NCI-H510A (cell line): ENCODE results near the gene OPTC.
A peak's percentile ranks its signal among the peaks of the same experiment; 100 is the strongest.

Source experiments
- DNase-seq: peaks from one replicate; lab custom pipeline; 2025; lab: John Stamatoyannopoulos, UW

The OPTC gene

GRCh38 chr1:203491664-203492063 is 2.3 kb upstream of the OPTC start:
- DNase-seq = no peak

DNA sequence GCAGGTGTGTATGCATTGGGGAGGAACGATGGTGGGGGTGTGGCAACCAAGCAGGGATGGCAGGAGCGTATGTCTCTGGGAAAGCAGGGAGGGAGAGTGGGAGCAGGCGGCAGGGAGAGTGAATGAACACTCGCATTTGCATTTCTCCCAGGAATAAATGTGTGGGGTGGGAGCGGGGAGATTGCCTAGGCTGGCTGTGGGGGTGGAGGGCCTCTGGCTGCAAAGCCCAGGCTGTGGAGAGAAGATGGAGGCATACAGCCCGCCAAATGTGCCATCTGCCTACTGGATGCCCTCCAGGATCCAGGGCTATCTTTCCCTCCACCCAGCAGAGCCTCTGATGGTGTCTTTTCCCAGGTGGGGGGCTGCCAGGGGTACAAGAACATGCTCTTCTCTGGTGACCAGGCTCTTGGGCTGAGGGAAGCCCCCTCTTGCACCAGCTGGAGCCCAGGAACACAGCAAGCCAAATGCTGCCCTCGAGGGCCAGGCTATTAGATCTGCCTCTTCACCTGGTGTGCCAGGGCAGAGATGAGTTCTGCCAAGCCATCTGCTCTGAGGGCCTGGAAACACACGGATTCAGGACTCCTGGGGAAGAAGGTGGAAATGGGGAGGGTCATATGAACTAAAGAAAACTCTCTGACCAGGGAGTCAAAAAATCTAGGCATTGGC is 1.7 kb upstream of the OPTC start:
- DNase-seq = no peak

DNA sequence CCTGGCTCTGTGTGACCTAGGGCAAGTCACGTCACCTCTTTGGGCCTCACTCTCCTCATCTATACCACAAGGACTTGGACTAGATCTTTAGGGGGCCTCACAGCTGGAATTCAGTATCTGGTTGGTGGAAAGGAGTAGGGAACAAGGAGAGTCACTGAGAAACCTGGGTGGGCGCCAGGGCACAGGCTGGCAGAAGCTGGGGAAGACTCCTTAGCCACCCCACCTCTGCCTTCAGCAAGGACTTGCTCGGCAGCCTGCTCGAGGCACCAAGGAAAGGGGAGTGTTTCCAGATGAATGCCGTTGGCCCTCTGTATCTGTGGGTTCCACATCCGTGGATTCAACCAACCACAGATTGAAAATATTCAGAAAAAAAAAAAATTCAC is 1.2 kb upstream of the OPTC start:
- no peak for DNase-seq

- no peak for DNase-seq
Observed at GRCh38 chr1:203495845-203496244, 1.9 kb downstream of the OPTC start.

DNA sequence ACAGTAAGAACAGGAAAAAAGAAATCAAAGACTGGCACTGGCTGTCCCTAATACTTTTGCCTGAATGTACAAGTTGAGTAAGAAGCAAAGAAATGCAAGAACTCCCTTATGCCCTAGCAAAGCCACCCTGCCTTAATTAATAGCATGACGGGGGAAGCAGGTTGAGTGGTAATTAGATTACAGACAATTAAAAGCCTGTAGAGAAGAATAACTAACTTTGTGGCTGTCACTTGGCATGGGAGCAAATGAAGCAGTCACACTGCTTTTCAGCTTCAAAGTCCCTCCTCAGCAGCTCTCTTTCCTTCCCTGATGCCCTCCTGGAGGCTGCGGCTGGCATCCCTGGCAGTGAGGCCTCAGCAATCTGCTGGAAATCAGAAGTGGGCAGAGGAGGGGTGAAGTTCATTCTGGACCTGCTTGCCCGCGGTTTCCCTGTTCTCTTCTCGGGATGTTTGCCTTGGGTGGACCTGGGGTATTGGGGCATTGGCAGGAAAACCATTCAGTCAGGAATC is 3.4 kb downstream of the OPTC start:
- DNase-seq = no peak

- DNase-seq = no peak
Observed at GRCh38 chr1:203499643-203500278, 5.8 kb downstream of the OPTC start.

- DNase-seq = no peak
Observed at GRCh38 chr1:203500279-203500678, 6.3 kb downstream of the OPTC start.

DNA sequence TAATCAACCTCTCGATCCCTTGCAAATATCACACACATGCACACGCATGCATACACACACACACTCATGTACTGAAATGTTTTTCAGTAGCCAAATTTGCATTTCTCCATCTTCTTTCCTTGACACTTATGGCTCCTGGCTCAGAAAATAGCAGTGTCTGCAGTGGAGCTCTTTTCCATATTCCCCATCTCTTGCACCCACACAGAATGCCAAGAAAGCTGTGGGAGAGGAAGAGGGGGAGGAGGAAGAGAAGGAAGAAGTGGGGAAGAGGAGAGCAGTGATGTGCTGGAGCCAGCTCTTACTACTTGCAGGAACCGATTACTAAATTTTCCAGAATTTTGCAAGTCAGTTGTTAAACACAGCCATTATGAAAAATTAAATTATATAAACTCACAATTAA is 9.9 kb downstream of the OPTC start:
- DNase-seq = no peak

GRCh38 chr1:203504400-203505250 is 10.7 kb downstream of the OPTC start:
- DNase-seq = peak; percentile 52

- no peak for DNase-seq
Observed at GRCh38 chr1:203505526-203506204, 11.7 kb downstream of the OPTC start.

DNA sequence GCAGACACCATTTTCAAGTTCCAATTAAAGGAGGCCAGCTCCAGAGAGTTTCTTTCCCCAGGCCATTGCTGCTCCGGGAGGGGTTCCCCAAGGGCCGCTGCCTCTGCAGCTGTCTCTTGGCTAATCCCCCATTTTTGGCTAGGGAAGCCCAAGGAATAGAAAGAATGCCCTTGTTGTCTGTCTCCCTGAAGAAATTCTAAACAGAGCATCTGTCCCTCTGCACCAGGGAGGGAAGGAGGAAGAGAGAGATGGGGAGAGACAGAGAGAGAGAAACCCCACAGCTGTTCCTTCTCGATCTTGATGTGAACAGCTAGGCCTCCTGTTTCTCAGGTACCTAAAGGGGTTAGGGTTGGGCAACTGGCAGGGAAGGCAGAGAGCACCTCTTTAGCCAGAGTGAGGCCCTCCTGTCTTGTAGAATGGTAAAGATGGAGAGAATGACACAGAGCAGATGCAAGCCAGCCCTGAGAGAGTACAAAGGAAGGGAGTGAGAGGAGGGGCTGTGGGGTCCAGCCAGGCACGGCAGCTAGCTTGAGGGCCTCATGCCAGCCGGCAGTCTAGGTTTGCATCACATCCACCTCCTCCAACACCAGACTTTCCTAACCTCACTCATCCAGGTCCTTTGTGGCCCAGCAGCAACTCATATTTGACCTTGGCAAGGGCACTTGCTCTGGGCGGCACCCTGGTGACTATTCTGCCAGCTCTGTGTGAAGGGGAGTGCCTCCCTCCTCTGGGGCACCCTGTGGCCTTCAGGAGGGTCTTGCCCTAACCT is 13.1 kb downstream of the OPTC start:
- no peak for DNase-seq

DNA sequence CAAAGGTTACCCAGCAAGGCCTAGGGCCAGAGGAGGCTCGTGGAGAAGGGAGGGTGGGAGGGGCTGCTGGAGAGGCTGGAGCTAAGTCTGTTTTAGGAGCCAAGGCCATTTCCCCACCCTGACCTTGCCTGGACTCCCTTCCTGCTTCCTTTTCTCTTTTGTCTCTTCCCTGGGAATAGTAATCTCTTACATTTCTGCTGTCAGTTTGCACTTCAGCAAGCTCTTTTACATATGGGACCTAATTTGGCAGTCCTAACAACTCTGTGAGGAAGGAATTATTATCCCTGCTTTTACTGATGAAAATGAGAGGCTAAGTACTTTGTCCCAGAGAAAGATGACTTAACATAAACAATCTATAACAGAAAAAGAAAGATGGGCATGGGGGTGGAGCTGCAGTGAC is 13.8 kb downstream of the OPTC start:
- no peak for DNase-seq

- DNase-seq = no peak
Observed at GRCh38 chr1:203508463-203509073, 14.6 kb downstream of the OPTC start.

DNA sequence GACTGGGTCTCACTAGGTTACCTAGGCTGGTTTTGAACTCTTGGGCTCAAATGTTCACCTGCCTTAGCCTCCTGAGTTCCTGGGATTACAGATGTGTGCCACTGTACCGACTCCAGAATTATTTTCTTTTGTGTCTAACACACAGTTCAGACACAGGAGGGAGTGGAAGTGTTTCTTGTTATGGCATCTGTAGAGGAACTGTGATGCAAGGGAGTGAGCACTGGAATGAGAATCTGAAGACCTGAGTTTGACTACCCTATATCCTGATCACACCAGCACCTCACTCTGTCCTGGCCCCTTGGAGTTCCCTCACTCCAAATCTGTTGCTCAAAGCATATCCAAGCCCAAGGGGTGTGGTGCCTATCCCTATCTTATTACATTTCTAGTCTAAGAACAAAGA is 15.2 kb downstream of the OPTC start:
- DNase-seq = no peak

DNA sequence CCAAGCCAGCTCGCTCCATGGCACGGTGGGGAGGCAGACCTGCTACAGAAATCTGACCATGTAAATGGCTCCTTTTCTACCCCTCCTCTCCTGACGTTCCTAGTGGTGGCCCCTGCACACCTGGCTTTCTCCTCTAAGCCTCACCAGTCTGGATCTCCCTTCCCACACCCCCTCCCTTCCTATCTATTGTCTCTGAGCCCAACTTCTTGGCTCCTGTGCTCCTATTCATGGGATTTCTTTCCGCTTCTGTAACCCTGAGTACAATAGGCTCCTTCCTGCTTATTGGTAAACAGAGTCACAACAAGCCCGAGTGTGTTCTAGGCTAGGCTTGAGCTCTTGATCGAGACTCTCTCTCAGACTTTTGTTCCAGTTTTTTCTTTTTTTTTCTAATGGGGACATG is 17.6 kb downstream of the OPTC start:
- no peak for DNase-seq

- DNase-seq = no peak
Observed at GRCh38 chr1:203511930-203512329, 18.0 kb downstream of the OPTC start.

DNA sequence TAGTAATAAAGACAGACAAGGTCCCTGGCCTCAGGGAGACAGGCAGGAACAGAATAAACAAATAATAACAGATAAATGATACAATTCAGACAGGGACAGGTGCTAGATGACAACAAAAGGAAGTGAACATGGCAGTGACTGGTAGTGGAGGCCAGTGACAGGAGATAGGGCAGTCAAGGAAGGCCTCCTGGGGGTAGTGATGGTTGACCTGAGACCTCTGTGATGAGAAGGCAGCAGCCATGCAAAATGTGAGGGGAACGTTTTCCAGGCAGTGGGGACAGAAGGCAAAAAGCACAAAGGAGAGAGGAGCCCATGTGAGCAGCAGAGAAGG is 18.5 kb downstream of the OPTC start:
- DNase-seq = no peak

DNA sequence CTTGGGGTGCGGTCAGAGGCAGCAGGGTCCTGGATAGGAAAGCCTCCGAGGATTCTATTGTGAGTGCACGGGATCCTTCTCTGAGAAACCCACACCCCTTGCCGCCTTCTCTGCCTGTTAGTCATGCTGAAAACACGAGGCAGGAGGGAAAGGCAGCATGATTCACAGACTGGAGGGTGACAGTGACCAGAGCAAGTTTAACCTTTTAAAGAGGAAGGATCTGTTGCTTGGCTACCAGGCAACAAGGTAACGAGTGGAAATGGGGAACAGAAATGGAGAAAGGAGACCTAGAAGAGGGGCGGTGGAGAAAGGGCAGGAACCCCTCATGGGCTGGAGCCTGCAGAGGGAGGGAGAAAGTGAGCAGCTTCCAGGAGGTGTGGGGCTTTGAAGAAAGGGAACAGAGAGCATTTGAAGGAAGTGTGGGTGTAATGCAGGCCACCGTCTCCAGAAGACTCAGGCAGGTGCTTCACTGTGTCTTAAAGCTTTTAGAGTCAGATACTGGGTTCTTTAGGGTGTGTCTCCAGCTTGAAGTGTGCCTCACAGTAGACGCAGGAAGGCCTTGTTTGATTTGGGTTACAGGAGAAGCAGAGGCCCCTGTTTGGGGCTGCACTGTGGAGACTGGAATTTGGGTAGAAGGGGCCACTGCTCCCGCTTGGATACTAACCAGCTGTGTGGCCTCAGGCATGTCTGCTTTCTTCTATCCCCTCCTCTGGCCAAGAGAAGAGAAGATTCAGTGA is 19.1 kb downstream of the OPTC start:
- DNase-seq = no peak

DNA sequence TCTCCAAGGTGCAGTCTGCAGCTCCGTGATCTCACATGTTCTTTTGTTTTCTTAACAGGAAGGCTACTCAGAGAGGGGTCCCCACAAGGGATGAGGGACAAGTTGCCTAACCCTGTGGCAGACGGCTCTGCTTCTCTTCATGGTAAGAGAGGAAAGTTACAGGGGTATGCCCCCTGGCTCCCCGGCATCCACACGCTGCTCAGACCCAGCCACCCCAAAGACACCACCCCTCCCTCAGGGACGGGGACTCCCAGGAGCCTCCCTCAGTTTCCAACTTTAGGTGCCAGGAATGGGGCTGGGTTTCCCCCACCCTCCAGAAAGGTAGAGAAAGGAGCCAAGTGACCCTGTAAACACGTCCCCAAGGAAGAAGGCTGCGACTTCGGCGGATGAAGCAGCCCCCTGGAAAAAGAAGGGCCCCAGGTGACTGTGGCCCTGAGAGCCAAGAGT is 19.7 kb downstream of the OPTC start:
- DNase-seq = no peak

GRCh38 chr1:203516184-203516583 is 22.2 kb downstream of the OPTC start:
- DNase-seq = no peak

DNA sequence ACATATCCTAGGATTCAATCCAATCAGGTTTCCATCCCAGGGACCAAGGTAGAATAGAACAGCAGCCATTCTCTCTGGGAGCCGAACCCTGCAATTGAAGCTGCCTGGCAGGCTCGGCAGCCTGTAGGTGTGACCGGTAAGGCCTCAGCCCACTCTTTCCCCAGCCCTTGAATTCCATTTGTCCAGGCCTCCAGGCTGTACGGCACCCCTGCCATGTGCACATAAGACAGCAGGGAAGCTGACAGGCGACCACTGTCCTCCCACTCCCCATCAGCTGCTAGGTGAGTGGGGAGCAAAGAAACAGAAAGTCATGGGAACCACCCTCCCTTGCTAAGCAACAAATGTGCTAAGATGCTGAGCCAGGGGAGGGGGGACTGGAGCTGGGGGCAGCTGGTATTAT is 23.0 kb downstream of the OPTC start:
- no peak for DNase-seq
